HUES64 (cell line): ENCODE data around the gene CD99L2.

Source experiments
- H3K27ac ChIP-seq: 2 replicates; pipeline ENCODE4 v1.7.0; 2013; ENCODE audit warnings: low read depth, low read length, inconsistent platforms
- H3K27me3 ChIP-seq: 2 replicates; pipeline ENCODE4 v1.6.1; 2013; ENCODE audit warnings: mild to moderate bottlenecking, low read length; ENCODE audit not compliant: insufficient read depth
- H3K36me3 ChIP-seq: 2 replicates; pipeline ENCODE4 v1.6.1; 2013; ENCODE audit warnings: mild to moderate bottlenecking, low read length; ENCODE audit not compliant: insufficient read depth
- H3K4me1 ChIP-seq: 2 replicates; pipeline ENCODE4 v1.6.1; 2013; ENCODE audit warnings: mild to moderate bottlenecking, low read length, moderate library complexity; ENCODE audit not compliant: insufficient read depth
- H3K4me3 ChIP-seq: 2 replicates; pipeline ENCODE4 v1.5.1; 2013; ENCODE audit warnings: mild to moderate bottlenecking, low read length, moderate library complexity
- H3K9ac ChIP-seq: 2 replicates; pipeline ENCODE4 v1.6.1; 2013; ENCODE audit warnings: mild to moderate bottlenecking, low read depth, low read length
- H3K9me3 ChIP-seq: 2 replicates; pipeline ENCODE4 v1.6.1; 2013; ENCODE audit warnings: low read depth, low read length; ENCODE audit not compliant: insufficient read depth
- WGBS: fragments of 150-250, 120-280 bp; methylation state at CpG from one replicate; pipeline ENCODE4 v1.1.7; 2013; ENCODE audit warnings: missing lambda C conversion rate; 5-methylcytosine and 5-hydroxymethylcytosine counted together

Gene CD99L2

GRCh38 chrX:150872773-150873336 lies 25.6 kb downstream of the CD99L2 start:
- no peak overlapping the region for H3K27ac ChIP-seq
- H3K4me1 ChIP-seq, result peaks cover 10% of the 10 kb centered on the region; the same call in 1 of the 2 replicates
- H3K36me3 ChIP-seq, result no peaks in the 10 kb centered on the region
- no peaks in the 10 kb centered on the region for H3K9me3 ChIP-seq
- 96% methylated on average over 8 of the region's 8 CpGs for WGBS
- H3K4me3 ChIP-seq, result no peak overlapping the region
- H3K9ac ChIP-seq, result no peak overlapping the region
- H3K27me3 ChIP-seq, result no peaks in the 10 kb centered on the region

- Histone ChIP-seq H3K36me3 (no peaks in the 10 kb centered on the region), H3K4me3 (no peak overlapping the region), H3K4me1 (peaks cover 10% of the 10 kb centered on the region; the same call in 1 of the 2 replicates), H3K27ac (no peak overlapping the region), H3K9me3 (no peaks in the 10 kb centered on the region), H3K27me3 (no peaks in the 10 kb centered on the region), H3K9ac (no peak overlapping the region)
- WGBS, result 95% methylated on average over 3 of the region's 3 CpGs
Measured at GRCh38 chrX:150871341-150871811, 27.1 kb downstream of the CD99L2 start.

- WGBS, result 86% methylated on average over 1 of the region's 7 CpGs
- H3K27me3 ChIP-seq, result no peaks in the 10 kb centered on the region
- H3K36me3 ChIP-seq, result no peaks in the 10 kb centered on the region
- no peaks in the 10 kb centered on the region for H3K9me3 ChIP-seq
- H3K4me1 ChIP-seq, result peaks cover 10% of the 10 kb centered on the region; the same call in 1 of the 2 replicates
- H3K4me3 ChIP-seq, result no peak overlapping the region
- H3K9ac ChIP-seq, result no peak overlapping the region
- no peak overlapping the region for H3K27ac ChIP-seq
Measured at GRCh38 chrX:150870487-150871340, 27.8 kb downstream of the CD99L2 start.

GRCh38 chrX:150870029-150870428 lies 28.4 kb downstream of the CD99L2 start:
- no peak overlapping the region for H3K27ac ChIP-seq
- H3K27me3 ChIP-seq, result no peaks in the 10 kb centered on the region
- H3K9ac ChIP-seq, result no peak overlapping the region
- no peaks in the 10 kb centered on the region for H3K9me3 ChIP-seq
- WGBS, result 86% methylated on average over 4 of the region's 4 CpGs
- H3K4me1 ChIP-seq, result peaks cover 10% of the 10 kb centered on the region; the same call in 1 of the 2 replicates
- H3K4me3 ChIP-seq, result no peak overlapping the region
- no peaks in the 10 kb centered on the region for H3K36me3 ChIP-seq

GRCh38 chrX:150869450-150869849 lies 29.0 kb downstream of the CD99L2 start:
- Histone ChIP-seq H3K4me1 (peaks cover 10% of the 10 kb centered on the region; the same call in 1 of the 2 replicates), H3K36me3 (no peaks in the 10 kb centered on the region), H3K9me3 (no peaks in the 10 kb centered on the region), H3K27ac (no peak overlapping the region), H3K4me3 (no peak overlapping the region), H3K27me3 (no peaks in the 10 kb centered on the region), H3K9ac (no peak overlapping the region)
- WGBS, result 92% methylated on average over 2 of the region's 3 CpGs

- WGBS, result 57% methylated on average over 1 of the region's 2 CpGs
- no peaks in the 10 kb centered on the region for H3K9me3 ChIP-seq
- peaks cover 10% of the 10 kb centered on the region; the same call in 1 of the 2 replicates for H3K4me1 ChIP-seq
- H3K4me3 ChIP-seq, result no peak overlapping the region
- no peaks in the 10 kb centered on the region for H3K27me3 ChIP-seq
- H3K9ac ChIP-seq, result no peak overlapping the region
- H3K27ac ChIP-seq, result no peak overlapping the region
- no peaks in the 10 kb centered on the region for H3K36me3 ChIP-seq
Measured at GRCh38 chrX:150868625-150869024, 29.8 kb downstream of the CD99L2 start.

GRCh38 chrX:150864127-150864526 lies 34.3 kb downstream of the CD99L2 start:
- no peak overlapping the region for H3K4me3 ChIP-seq
- H3K4me1 ChIP-seq, result no peaks in the 10 kb centered on the region
- WGBS, result 93% methylated on average over 3 of the region's 3 CpGs
- no peaks in the 10 kb centered on the region for H3K36me3 ChIP-seq
- no peak overlapping the region for H3K27ac ChIP-seq
- H3K9me3 ChIP-seq, result no peaks in the 10 kb centered on the region
- H3K9ac ChIP-seq, result no peak overlapping the region
- H3K27me3 ChIP-seq, result no peaks in the 10 kb centered on the region

- no peaks in the 10 kb centered on the region for H3K9me3 ChIP-seq
- no peaks in the 10 kb centered on the region for H3K27me3 ChIP-seq
- H3K4me1 ChIP-seq, result no peaks in the 10 kb centered on the region
- H3K27ac ChIP-seq, result no peak overlapping the region
- H3K36me3 ChIP-seq, result no peaks in the 10 kb centered on the region
- no peak overlapping the region for H3K4me3 ChIP-seq
- no peak overlapping the region for H3K9ac ChIP-seq
Measured at GRCh38 chrX:150863191-150863590, 35.3 kb downstream of the CD99L2 start.

GRCh38 chrX:150857453-150857852 lies 41.0 kb downstream of the CD99L2 start:
- WGBS, result 90% methylated on average over 2 of the region's 3 CpGs
- no peaks in the 10 kb centered on the region for H3K27me3 ChIP-seq
- H3K4me3 ChIP-seq, result no peak overlapping the region
- H3K9ac ChIP-seq, result no peak overlapping the region
- no peak overlapping the region for H3K27ac ChIP-seq
- no peaks in the 10 kb centered on the region for H3K4me1 ChIP-seq
- no peaks in the 10 kb centered on the region for H3K36me3 ChIP-seq
- H3K9me3 ChIP-seq, result no peaks in the 10 kb centered on the region

GRCh38 chrX:150856785-150857184 lies 41.7 kb downstream of the CD99L2 start:
- Histone ChIP-seq H3K27me3 (no peaks in the 10 kb centered on the region), H3K9ac (no peak overlapping the region), H3K36me3 (no peaks in the 10 kb centered on the region), H3K4me1 (no peaks in the 10 kb centered on the region), H3K9me3 (no peaks in the 10 kb centered on the region), H3K27ac (no peak overlapping the region), H3K4me3 (no peak overlapping the region)
- WGBS, result no CpG with 5 or more reads among the region's 1 CpG

- WGBS, result 95% methylated on average over 3 of the region's 3 CpGs
- no peaks in the 10 kb centered on the region for H3K4me1 ChIP-seq
- H3K4me3 ChIP-seq, result no peak overlapping the region
- no peaks in the 10 kb centered on the region for H3K36me3 ChIP-seq
- no peaks in the 10 kb centered on the region for H3K27me3 ChIP-seq
- H3K27ac ChIP-seq, result no peak overlapping the region
- no peaks in the 10 kb centered on the region for H3K9me3 ChIP-seq
- H3K9ac ChIP-seq, result no peak overlapping the region
Measured at GRCh38 chrX:150856101-150856500, 42.4 kb downstream of the CD99L2 start.
